Activated CD4-positive, alpha-beta T cell treated with anti-CD3 and anti-CD28 coated beads, Interleukin-2, amount 10 ng/mL, durations not matched to agents 7 days and 5 days (primary cell): Measurements from ENCODE around the gene AUH. TPM values are rescaled to one million over a fixed set of nuclear protein-coding genes. Genes with fewer than 3 reads are reported as not detected.

ENCODE experiments used
- CTCF ChIA-PET: fragments of 350-600 bp; sonication (Branson Sonifier 250); formaldehyde crosslinking; loops from one replicate; lab custom pipeline; 2021; ENCODE audit warnings: antibody characterized with exemption; lab: Charles Lee
- POLR2A ChIA-PET: fragments of 350-600 bp; sonication (Branson Sonifier 250); formaldehyde crosslinking; loops from one replicate; lab custom pipeline; 2021; ENCODE audit warnings: antibody characterized with exemption; lab: Charles Lee
- DNase-seq: peaks from one replicate; pipeline ENCODE4 v3.0.0-alpha.2; 2020
- H3K27ac Mint-ChIP-seq: one replicate; pipeline ENCODE4 v1.8.0; 2021; ENCODE audit warnings: mild to moderate bottlenecking, moderate library complexity, mixed read lengths
- H3K27me3 Mint-ChIP-seq: one replicate; pipeline ENCODE4 v1.8.0; 2021; ENCODE audit warnings: mixed read lengths
- H3K36me3 Mint-ChIP-seq: one replicate; pipeline ENCODE4 v1.8.0; 2021; ENCODE audit warnings: low read depth, mixed read lengths
- H3K4me1 Mint-ChIP-seq: one replicate; pipeline ENCODE4 v1.8.0; 2021; ENCODE audit warnings: mixed read lengths
- H3K4me3 Mint-ChIP-seq: one replicate; pipeline ENCODE4 v1.8.0; 2021; ENCODE audit warnings: mild to moderate bottlenecking, moderate library complexity, mixed read lengths
- H3K9me3 Mint-ChIP-seq: one replicate; pipeline ENCODE4 v1.8.0; 2021; ENCODE audit warnings: mixed read lengths
- total RNA-seq, 2 experiments: library from RNA; stranded (reverse); gene quantifications; one replicate each; pipeline ENCODE4 v1.2.3, GENCODE V29; 2021

Gene AUH, protein sequence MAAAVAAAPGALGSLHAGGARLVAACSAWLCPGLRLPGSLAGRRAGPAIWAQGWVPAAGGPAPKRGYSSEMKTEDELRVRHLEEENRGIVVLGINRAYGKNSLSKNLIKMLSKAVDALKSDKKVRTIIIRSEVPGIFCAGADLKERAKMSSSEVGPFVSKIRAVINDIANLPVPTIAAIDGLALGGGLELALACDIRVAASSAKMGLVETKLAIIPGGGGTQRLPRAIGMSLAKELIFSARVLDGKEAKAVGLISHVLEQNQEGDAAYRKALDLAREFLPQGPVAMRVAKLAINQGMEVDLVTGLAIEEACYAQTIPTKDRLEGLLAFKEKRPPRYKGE
- total RNA-seq = 10 to 100 TPM; 16.8 to 17.0 TPM

DNA sequence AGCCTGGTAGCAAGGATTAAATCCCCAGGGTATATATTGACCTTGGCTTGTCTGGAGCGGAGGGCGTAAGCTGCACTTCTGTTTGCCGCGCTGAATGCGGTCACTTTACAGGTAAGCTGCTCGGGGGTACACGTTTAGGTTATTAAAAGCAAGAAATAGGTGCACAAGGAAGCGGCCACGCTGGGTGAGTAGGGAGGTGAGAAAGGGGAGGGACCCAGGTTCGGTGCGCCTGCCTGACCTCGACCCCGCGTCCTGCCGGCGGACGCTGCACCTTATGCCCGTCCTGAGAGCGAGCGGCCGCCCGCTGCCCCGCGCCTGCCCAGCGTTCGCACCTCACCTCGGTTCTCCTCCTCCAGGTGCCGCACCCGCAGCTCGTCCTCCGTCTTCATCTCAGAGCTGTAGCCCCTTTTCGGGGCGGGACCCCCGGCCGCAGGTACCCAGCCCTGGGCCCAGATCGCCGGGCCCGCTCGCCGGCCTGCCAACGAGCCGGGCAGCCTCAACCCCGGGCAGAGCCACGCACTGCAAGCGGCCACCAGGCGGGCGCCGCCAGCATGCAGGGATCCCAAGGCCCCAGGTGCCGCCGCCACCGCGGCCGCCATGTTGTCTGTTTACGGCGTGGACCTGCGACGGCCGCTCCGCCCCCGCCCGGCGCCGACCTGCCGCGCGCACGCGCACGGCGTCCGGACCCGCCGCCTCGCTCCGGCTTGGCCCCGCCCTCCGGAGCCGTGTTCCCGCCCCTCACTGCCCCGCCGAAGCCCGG, at the start of gene AUH:
TSS of gene AUH (minus strand) at position 628 of the 760 bp plus-strand sequence. CDS start at position 599, 29 bp downstream.
- H3K36me3 Mint-ChIP-seq = peaks cover 15% of the 10 kb centered on the region
- DNase-seq = peak; percentile 84
- H3K4me1 Mint-ChIP-seq = peaks cover 52% of the 10 kb centered on the region
- ChIA-PET POLR2A (interaction anchor here (1.1 to 1.4 kb wide), 2 partner anchors 62 to 197 kb away, joined by 3 to 4 read pairs; partner anchors contain the start of gene NFIL3), CTCF (interaction anchor here (0.7 to 1.4 kb wide), 7 partner anchors 38 to 446 kb away, joined by 3 to 6 read pairs (median 4); no protein-coding TSS in a partner anchor)
- H3K4me3 Mint-ChIP-seq = peak within 1 kb of the TSS; percentile 93
- no peaks in the 10 kb centered on the region for H3K27me3 Mint-ChIP-seq
- H3K9me3 Mint-ChIP-seq = no peaks in the 10 kb centered on the region
- H3K27ac Mint-ChIP-seq = peak within 1 kb of the TSS; percentile 93

DNA sequence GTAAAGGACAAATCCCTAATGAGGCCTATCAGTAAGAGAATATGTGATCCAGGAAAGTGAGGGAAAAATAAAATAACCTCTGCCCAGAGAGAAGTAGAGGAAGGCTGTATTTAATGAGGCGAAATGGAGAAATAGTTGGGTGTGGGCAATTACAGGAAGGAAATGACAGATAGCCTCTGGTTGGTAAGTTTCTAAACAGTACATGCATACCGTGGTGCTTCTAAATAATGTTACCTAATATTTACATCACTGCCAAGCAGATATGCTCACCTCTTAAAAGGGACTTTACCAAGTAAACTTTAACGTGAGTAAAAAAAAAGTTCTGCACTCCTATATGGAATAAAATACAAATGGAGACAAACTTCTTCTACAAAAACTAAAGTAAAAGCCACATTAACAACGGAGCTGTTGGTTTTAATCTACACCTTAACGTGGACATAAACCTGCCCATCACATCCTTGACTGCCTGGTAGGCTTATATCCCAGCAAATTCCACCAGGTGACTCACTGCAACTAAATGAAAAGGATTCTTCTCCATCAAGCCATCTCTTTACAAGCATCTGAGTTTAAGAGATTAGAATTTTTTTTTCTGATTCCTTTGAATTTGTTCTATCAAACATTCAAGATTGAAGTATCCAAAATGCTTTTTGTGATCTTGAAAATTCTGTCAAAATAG, 49.5 kb upstream of the AUH start:
- peaks cover 65% of the 10 kb centered on the region for H3K4me1 Mint-ChIP-seq
- ChIA-PET POLR2A (no interaction called here), CTCF (interaction anchor here (0.6 to 1.6 kb wide), 7 partner anchors 11 to 1124 kb away, joined by 3 to 5 read pairs (median 4); partner anchors contain the start of gene NFIL3)
- no peaks in the 10 kb centered on the region for H3K27me3 Mint-ChIP-seq
- H3K4me3 Mint-ChIP-seq = no peak overlapping the region
- no peaks in the 10 kb centered on the region for H3K9me3 Mint-ChIP-seq
- H3K27ac Mint-ChIP-seq = peak overlapping the region; percentile 31
- no peak for DNase-seq
- peaks cover 59% of the 10 kb centered on the region for H3K36me3 Mint-ChIP-seq

DNA sequence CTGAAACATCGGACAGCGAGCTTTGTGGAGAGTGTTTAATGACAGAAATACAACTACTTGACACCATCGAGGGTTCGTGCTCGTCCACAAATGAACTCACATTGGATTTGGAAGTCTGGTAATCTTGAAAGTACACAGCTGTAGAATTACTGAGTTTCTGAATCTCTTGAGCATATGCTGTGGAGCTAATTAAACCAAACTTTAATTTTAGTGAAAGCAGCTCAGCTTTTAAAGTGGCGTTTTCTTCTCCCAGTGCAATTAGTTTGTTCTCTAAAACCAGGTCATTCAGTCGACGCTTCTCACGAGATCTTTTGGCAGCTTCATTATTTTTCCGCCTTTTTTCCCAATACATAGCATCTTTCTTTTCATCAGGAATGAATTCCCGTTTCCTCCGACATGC, 48.4 kb upstream of the AUH start:
- Mint-ChIP-seq H3K4me1 (peaks cover 54% of the 10 kb centered on the region), H3K27me3 (no peaks in the 10 kb centered on the region), H3K36me3 (peaks cover 62% of the 10 kb centered on the region), H3K4me3 (no peak overlapping the region), H3K27ac (no peak overlapping the region), H3K9me3 (no peaks in the 10 kb centered on the region)
- ChIA-PET POLR2A (interaction anchor here (0.7 kb wide), 1 partner anchor 481 kb away, joined by 7 read pairs; no protein-coding TSS in a partner anchor), CTCF (interaction anchor here (1.2 to 1.6 kb wide), 4 partner anchors 10 to 49 kb away, joined by 4 to 5 read pairs (median 4); partner anchors contain the start of gene NFIL3)
- no peak for DNase-seq

DNA sequence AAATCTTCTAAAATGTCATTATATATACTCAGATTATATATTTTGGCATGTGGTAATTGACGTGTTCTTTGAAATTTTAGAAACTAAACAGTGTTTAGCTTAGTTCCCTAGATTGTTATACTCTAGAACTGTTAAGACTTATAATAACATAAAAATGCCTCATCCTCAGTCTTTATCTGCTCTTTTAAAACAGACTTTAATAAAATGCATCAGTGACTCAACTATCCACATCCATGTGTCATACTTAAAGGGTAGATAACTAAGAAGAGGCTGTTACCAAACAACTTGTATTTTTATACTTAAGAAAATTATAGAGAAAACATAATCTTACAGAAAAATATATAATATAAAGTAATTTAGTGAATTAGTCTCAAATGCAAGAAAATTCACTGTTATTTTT, 46.8 kb upstream of the AUH start:
- no peak for DNase-seq
- POLR2A ChIA-PET = no interaction called here
- no peak overlapping the region for H3K4me3 Mint-ChIP-seq
- no peaks in the 10 kb centered on the region for H3K27me3 Mint-ChIP-seq
- peaks cover 58% of the 10 kb centered on the region for H3K36me3 Mint-ChIP-seq
- peaks cover 47% of the 10 kb centered on the region for H3K4me1 Mint-ChIP-seq
- no peaks in the 10 kb centered on the region for H3K9me3 Mint-ChIP-seq
- CTCF ChIA-PET = no interaction called here
- no peak overlapping the region for H3K27ac Mint-ChIP-seq

DNA sequence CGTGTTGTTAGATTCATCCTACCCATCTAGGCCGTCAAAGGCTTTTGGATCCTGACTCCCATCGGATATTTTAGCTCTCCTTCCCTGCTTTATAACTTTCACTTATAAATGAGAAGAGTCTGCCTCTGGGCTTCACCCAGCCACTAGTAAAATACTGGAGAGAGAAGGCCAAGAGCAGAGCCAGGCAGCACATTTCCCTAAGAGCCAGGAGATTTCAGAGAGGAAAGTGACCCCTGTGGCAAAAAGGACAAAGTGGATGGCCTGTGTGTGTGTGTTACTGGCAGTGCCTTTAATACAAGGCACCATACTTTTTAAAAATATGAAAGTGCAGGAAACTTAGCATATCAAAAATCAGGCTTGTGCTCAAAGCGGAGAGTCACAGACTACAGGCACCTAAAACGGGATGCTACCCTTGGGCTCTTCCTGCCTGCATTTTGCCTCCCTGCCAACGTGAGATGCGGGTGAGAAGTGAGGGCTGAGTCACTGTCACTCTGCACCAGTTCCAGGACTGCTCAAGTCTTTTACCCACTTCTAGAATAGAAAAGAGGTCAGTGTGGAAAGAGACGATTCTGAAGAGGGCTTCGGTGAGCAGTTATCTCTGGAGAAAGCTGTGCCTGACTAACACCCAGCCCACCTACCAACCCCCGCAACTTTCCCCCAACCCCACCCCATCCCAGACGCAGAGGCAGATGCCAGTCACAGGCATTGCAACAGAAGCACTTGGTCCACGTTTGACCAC, 46.0 kb upstream of the AUH start:
- ChIA-PET POLR2A (no interaction called here), CTCF (no interaction called here)
- no peaks in the 10 kb centered on the region for H3K27me3 Mint-ChIP-seq
- no peak overlapping the region for H3K4me3 Mint-ChIP-seq
- no peak overlapping the region for H3K27ac Mint-ChIP-seq
- no peaks in the 10 kb centered on the region for H3K9me3 Mint-ChIP-seq
- peaks cover 48% of the 10 kb centered on the region for H3K4me1 Mint-ChIP-seq
- peaks cover 54% of the 10 kb centered on the region for H3K36me3 Mint-ChIP-seq
- no peak for DNase-seq

DNA sequence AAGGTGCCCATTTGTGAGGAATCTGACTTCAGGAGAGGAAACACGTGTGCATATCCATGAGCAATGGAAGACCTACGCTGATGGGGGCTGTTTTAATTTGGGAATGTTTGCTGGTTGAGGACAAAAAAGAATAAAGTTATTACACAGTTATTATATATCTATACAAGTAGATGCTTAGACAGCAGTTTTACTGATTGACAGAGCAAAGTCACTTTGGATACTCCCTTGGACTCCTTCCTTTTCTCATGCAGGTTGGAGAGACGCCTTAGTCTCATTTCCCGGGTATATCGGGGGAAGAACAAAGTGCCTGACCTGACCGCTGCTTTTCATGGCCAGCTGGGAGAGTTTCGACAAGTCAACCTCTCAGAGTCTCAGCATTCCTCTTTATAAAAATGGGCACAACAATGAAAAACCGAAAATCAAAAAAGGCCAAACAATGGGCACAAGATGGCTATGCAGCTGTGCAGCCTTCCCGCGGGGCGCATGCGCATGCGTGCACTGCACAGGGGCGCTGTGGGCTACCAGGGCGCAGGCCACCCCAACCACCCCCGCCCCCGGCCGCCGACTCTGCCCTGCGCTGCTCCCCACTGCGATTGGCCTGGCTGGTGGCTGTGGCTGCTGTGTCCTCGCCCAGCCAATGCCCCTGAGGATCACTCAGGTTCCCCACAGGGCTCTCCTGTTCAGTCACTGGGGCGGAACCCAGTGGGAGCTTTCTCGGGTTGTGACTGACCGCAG, 43.8 kb upstream of the AUH start:
- peaks cover 31% of the 10 kb centered on the region for H3K4me1 Mint-ChIP-seq
- H3K27me3 Mint-ChIP-seq = no peaks in the 10 kb centered on the region
- H3K4me3 Mint-ChIP-seq = no peak overlapping the region
- no peak for DNase-seq
- peaks cover 41% of the 10 kb centered on the region for H3K36me3 Mint-ChIP-seq
- H3K9me3 Mint-ChIP-seq = no peaks in the 10 kb centered on the region
- H3K27ac Mint-ChIP-seq = no peak overlapping the region
- ChIA-PET CTCF (interaction anchor here (0.7 to 1.8 kb wide), 6 partner anchors 8 to 1311 kb away, joined by 3 to 6 read pairs (median 4); partner anchors contain the start of gene NFIL3), POLR2A (interaction anchor here (0.6 kb wide), 1 partner anchor 46 kb away, joined by 3 read pairs; no protein-coding TSS in a partner anchor)

DNA sequence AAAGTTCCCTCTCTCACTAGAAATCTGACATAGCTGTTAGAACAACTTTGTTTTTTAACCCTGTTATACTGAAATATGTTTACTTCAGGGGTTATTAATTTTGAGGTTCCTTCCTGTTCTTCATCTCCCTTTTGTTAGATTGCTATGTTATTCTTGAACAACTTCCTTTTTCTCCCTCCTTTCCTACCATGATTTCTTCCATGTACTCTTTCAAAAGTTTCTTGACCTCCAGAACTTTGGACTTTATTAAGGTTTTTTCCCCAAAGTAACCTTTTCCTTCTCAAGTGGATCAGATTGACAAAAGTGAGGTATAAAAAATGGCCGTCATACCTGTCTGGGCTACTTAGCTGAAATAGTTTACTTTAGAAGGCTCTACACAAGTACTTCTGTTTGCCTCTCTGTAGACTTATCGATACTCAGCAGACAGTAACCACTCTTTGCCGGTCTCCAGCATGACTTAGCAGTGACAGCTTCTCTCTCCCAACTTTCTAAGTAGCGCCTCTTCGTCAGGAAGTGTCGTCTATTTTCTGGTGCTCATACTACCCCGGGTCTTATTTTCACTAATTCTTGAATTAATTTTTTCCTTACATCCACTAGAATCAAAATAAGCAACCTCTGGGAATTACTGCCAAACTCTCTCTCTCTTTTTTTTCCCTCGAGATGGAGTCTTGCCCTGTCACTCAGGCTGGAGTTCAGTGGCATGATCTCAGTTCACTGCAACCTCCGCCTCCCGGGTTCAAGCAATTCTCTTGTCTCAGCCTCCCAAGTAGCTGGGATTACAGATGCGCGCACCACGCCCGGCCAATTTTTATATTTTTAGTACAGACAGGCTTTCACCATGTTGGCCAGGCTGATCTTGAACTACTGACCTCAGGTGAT, 42.2 kb upstream of the AUH start:
- POLR2A ChIA-PET = no interaction called here
- CTCF ChIA-PET = interaction anchor here (1.0 kb wide), 1 partner anchor 20 kb away, joined by 3 read pairs; the partner anchor contains the start of gene NFIL3
- DNase-seq = no peak
- H3K4me3 Mint-ChIP-seq = no peak overlapping the region
- peak overlapping the region; percentile 31 for H3K27ac Mint-ChIP-seq
- no peaks in the 10 kb centered on the region for H3K9me3 Mint-ChIP-seq
- peaks cover 19% of the 10 kb centered on the region for H3K4me1 Mint-ChIP-seq
- peaks cover 24% of the 10 kb centered on the region for H3K36me3 Mint-ChIP-seq
- H3K27me3 Mint-ChIP-seq = no peaks in the 10 kb centered on the region

DNA sequence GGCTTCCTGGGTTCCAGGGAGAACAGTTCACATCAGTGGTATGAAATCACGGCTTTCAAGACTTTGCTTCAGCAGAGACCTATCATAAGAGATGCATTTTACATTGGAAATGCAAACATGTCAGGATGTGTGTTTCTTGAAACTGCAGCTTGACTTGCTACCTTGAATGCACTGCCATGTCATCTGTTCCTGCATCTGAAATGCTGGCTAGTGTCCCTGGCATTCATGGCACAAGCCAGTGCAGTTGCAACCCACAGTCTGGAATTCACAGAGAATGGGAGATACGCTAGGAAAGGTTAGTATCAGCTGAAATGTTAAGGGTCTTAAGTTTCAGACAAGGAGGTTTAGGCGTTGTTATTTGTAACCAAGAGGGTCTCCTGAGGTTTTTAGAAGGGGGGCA, 37.2 kb upstream of the AUH start:
- H3K36me3 Mint-ChIP-seq = peaks cover 3% of the 10 kb centered on the region
- no peak overlapping the region for H3K27ac Mint-ChIP-seq
- H3K9me3 Mint-ChIP-seq = no peaks in the 10 kb centered on the region
- peaks cover 32% of the 10 kb centered on the region for H3K4me1 Mint-ChIP-seq
- no peak for DNase-seq
- POLR2A ChIA-PET = no interaction called here
- no peaks in the 10 kb centered on the region for H3K27me3 Mint-ChIP-seq
- CTCF ChIA-PET = interaction anchor here (1.0 to 2.4 kb wide), 4 partner anchors 10 to 27 kb away, joined by 3 to 6 read pairs (median 4); no protein-coding TSS in a partner anchor
- no peak overlapping the region for H3K4me3 Mint-ChIP-seq

DNA sequence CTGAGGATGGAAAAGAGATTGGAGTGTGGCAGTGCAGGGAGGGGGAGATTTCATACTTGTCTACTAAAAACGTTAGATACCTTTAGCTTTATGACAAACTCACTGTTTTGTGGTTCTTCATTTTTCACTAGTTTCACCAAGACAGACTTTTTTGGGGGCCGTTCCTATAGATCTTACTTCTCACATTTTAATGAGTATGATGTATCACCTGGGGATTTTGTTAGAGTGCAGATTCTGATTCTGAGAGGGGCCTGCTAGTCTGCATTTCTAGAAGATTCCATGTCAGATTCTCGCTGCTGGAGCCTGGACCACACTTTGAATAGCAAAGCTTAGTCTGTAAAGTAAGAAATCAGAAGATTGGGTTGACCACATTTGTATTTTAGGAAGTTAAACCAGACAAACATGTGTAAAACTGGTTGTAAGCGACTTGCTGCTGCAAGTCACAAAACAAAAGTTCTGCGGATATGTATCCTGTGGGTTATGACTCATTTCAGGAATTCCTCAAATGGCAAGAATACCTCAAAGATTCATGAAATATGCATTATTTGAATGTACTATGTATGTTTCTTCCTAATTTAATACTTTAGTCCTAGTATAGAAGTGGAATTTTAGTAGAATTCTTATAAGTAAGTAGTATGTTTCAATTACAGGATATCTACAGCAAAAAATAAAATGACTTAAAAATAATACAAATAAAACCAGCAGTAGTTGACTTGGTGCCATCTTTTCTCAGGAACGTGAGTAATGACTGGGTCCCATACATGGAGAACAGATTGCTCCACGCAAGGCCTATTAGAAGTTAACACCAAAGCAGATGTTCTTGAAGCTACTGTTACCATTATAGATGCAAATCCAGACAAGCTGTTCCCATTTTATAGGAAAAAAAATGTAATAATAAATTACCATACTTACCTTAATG, 34.1 kb upstream of the AUH start:
- peak overlapping the region; percentile 7 for H3K4me3 Mint-ChIP-seq
- H3K9me3 Mint-ChIP-seq = no peaks in the 10 kb centered on the region
- H3K27ac Mint-ChIP-seq = peak overlapping the region; percentile 76
- no peaks in the 10 kb centered on the region for H3K27me3 Mint-ChIP-seq
- CTCF ChIA-PET = interaction anchor here (0.8 to 1.7 kb wide), 3 partner anchors 37 to 481 kb away, joined by 3 to 6 read pairs (median 4); no protein-coding TSS in a partner anchor
- DNase-seq = peak; percentile 43
- peaks cover 19% of the 10 kb centered on the region for H3K4me1 Mint-ChIP-seq
- peaks cover 2% of the 10 kb centered on the region for H3K36me3 Mint-ChIP-seq
- POLR2A ChIA-PET = no interaction called here

DNA sequence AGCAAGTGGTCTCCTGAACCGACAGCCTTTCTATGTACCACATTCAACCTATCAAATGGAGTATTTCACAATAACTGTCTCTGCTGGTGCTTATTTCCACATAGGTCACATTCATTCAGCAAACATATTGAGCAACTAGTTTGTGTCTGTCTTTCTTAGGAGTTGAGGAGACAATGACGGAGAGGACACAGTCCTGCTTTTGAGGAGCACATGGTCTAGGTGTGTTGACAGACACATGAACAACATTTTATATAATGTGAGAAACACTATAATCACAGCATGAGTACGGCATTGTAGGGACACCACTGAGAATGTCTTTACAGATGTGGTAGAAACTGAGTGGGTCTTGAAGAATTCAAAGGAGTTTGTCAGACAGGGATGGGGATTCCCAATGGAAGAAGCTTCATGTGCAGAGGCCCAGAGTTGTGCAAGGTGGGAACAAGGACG, 33.4 kb upstream of the AUH start:
- Mint-ChIP-seq H3K9me3 (no peaks in the 10 kb centered on the region), H3K36me3 (peaks cover 2% of the 10 kb centered on the region), H3K27me3 (no peaks in the 10 kb centered on the region), H3K4me1 (peaks cover 19% of the 10 kb centered on the region), H3K4me3 (peak overlapping the region; percentile 7), H3K27ac (peak overlapping the region; percentile 76)
- DNase-seq = no peak
- POLR2A ChIA-PET = no interaction called here
- CTCF ChIA-PET = interaction anchor here (1.7 kb wide), 1 partner anchor 36 kb away, joined by 4 read pairs; no protein-coding TSS in a partner anchor
